WERI-Rb-1 (cell line): ENCODE results near the gene SIT1.
A peak's percentile ranks its signal among the peaks of the same experiment; 100 is the strongest.

Experiments
- DNase-seq: peaks from one replicate; pipeline ENCODE4 v3.0.0-alpha.2; 2020
- H3K27ac ChIP-seq: fragments of 250-450 bp; sonication (Bioruptor Pico); 2 replicates; pipeline ENCODE4 v1.5.1; 2020; ENCODE audit warnings: mild to moderate bottlenecking, moderate library complexity
- H3K27me3 ChIP-seq: fragments of 250-450 bp; sonication (Bioruptor Pico); 2 replicates; pipeline ENCODE4 v1.5.1; 2021; ENCODE audit warnings: mild to moderate bottlenecking, low read depth, moderate library complexity; ENCODE audit not compliant: insufficient read depth, severe bottlenecking
- H3K36me3 ChIP-seq: fragments of 250-450 bp; sonication (Bioruptor Pico); 2 replicates; pipeline ENCODE4 v1.5.1; 2020; ENCODE audit warnings: mild to moderate bottlenecking, moderate library complexity
- H3K4me3 ChIP-seq: 2 replicates; pipeline ENCODE4 v1.5.1; 2011; ENCODE audit warnings: low read depth, mild to moderate bottlenecking, control low read depth, low read length
- H3K9me3 ChIP-seq: fragments of 250-450 bp; sonication (Bioruptor Pico); 2 replicates; pipeline ENCODE4 v1.5.1; 2021; ENCODE audit warnings: mild to moderate bottlenecking, moderate library complexity; ENCODE audit not compliant: severe bottlenecking
- CTCF ChIP-seq: IDR thresholded peaks from 2 replicates; pipeline ENCODE4 v1.5.1; 2011; ENCODE audit warnings: low read depth, mild to moderate bottlenecking, control low read depth, inconsistent platforms, low read length

SIT1 gene

GRCh38 chr9:35666549-35666948 lies 15.8 kb upstream of the SIT1 start:
- Histone ChIP-seq H3K36me3 (peaks cover 15% of the 10 kb centered on the region), H3K4me3 (no peak overlapping the region), H3K27me3 (no peaks in the 10 kb centered on the region), H3K27ac (no peak overlapping the region), H3K9me3 (no peaks in the 10 kb centered on the region)
- DNase-seq = no peak
- no peak for TF ChIP-seq CTCF

- Histone ChIP-seq H3K36me3 (peaks cover 16% of the 10 kb centered on the region), H3K27ac (no peak overlapping the region), H3K27me3 (no peaks in the 10 kb centered on the region), H3K9me3 (no peaks in the 10 kb centered on the region), H3K4me3 (no peak overlapping the region)
- DNase-seq = no peak
- TF ChIP-seq CTCF = no peak
Measured at GRCh38 chr9:35666045-35666444, 15.3 kb upstream of the SIT1 start.

- H3K9me3 ChIP-seq = no peaks in the 10 kb centered on the region
- TF ChIP-seq CTCF = no peak
- peak overlapping the region; percentile 94 for H3K27ac ChIP-seq
- H3K36me3 ChIP-seq = peaks cover 22% of the 10 kb centered on the region
- peak overlapping the region; percentile 67 for H3K4me3 ChIP-seq
- H3K27me3 ChIP-seq = no peaks in the 10 kb centered on the region
- DNase-seq = no peak
Measured at GRCh38 chr9:35665471-35665818, 14.7 kb upstream of the SIT1 start.

GRCh38 chr9:35664531-35665470 lies 14.1 kb upstream of the SIT1 start, which contains the start of gene ARHGEF39:
TSS of gene ARHGEF39 (minus strand) at chr9:35665195. CDS start at chr9:35665169, 26 bp downstream.
- peak; percentile 89 for DNase-seq
- TF ChIP-seq CTCF = peak; percentile 60
- H3K36me3 ChIP-seq = peaks cover 28% of the 10 kb centered on the region

GRCh38 chr9:35662437-35662836 lies 11.7 kb upstream of the SIT1 start:
- Histone ChIP-seq H3K36me3 (peaks cover 34% of the 10 kb centered on the region), H3K27me3 (no peaks in the 10 kb centered on the region), H3K4me3 (no peak overlapping the region), H3K27ac (no peak overlapping the region), H3K9me3 (no peaks in the 10 kb centered on the region)
- no peak for TF ChIP-seq CTCF
- DNase-seq = no peak

More at GRCh38 chr9:35664531-35665470, 14.1 kb upstream of the SIT1 start, which contains the start of gene ARHGEF39:
- Histone ChIP-seq H3K27ac (peak within 1 kb of the TSS; percentile 94), H3K4me3 (peak within 1 kb of the TSS; percentile 67), H3K27me3 (no peaks in the 10 kb centered on the region), H3K9me3 (no peaks in the 10 kb centered on the region)
